IPS DF 6.9 (cell line): Measurements from ENCODE around the gene ELF4.

ENCODE experiments used
- DNase-seq: peaks from one replicate; pipeline ENCODE4 v3.0.0-alpha.2; 2013; ENCODE audit warnings: low read depth, low spot score
- H3K27ac ChIP-seq: one replicate; pipeline ENCODE4 v1.5.1; 2013; ENCODE audit warnings: low read length, control low read depth
- H3K27me3 ChIP-seq: 2 replicates; pipeline ENCODE4 v1.6.1; 2013; ENCODE audit warnings: mild to moderate bottlenecking, low read length; ENCODE audit not compliant: control insufficient read depth, insufficient read depth
- H3K36me3 ChIP-seq: 2 replicates; pipeline ENCODE4 v1.6.1; 2013; ENCODE audit warnings: low read length; ENCODE audit not compliant: control insufficient read depth, insufficient read depth
- H3K4me1 ChIP-seq: 2 replicates; pipeline ENCODE4 v1.6.1; 2013; ENCODE audit warnings: low read length; ENCODE audit not compliant: control insufficient read depth, insufficient read depth
- H3K4me3 ChIP-seq: 2 replicates; pipeline ENCODE4 v1.5.1; 2013; ENCODE audit warnings: mild to moderate bottlenecking, low read length
- H3K9me3 ChIP-seq: 2 replicates; pipeline ENCODE4 v1.6.1; 2013; ENCODE audit warnings: low read length, inconsistent platforms; ENCODE audit not compliant: control insufficient read depth, insufficient read depth
- WGBS: extraction: QIAGEN DNeasy Blood & Tissue Kit; methylation state at CpG from one replicate; pipeline ENCODE4 v1.1.7; 2013; ENCODE audit warnings: mixed read lengths, missing lambda C conversion rate; ENCODE audit not compliant: insufficient read length, insufficient coverage; 5-methylcytosine and 5-hydroxymethylcytosine counted together

Gene ELF4

GRCh38 chrX:130110379-130111219 lies at the start of gene ELF4:
Gene ELF4 (minus strand): TSS chrX:130110497. CDS start chrX:130081330, 29,167 bp downstream.
- no peak for DNase-seq
- Histone ChIP-seq H3K4me3 (peak within 1 kb of the TSS; percentile 40; the same call in 1 of the 2 replicates), H3K4me1 (peaks cover 2% of the 10 kb centered on the region; the same call in 1 of the 2 replicates), H3K27me3 (peaks cover 17% of the 10 kb centered on the region), H3K27ac (no peak within 1 kb of the TSS), H3K9me3 (no peaks in the 10 kb centered on the region), H3K36me3 (no peaks in the 10 kb centered on the region)
- WGBS: no CpG with 5 or more reads among the region's 123 CpGs

- no peak overlapping the region for H3K27ac ChIP-seq
- no peak for DNase-seq
- H3K27me3 ChIP-seq: no peaks in the 10 kb centered on the region
- H3K36me3 ChIP-seq: no peaks in the 10 kb centered on the region
- no peak overlapping the region for H3K4me3 ChIP-seq
- no peaks in the 10 kb centered on the region; the same call in 1 of the 2 replicates for H3K4me1 ChIP-seq
- no CpG with 5 or more reads among the region's 4 CpGs for WGBS
- no peaks in the 10 kb centered on the region for H3K9me3 ChIP-seq
Measured at GRCh38 chrX:130159776-130160175, 49.5 kb upstream of the ELF4 start.

- Histone ChIP-seq H3K4me1 (no peaks in the 10 kb centered on the region), H3K36me3 (no peaks in the 10 kb centered on the region), H3K9me3 (no peaks in the 10 kb centered on the region), H3K27me3 (no peaks in the 10 kb centered on the region), H3K27ac (no peak overlapping the region), H3K4me3 (no peak overlapping the region)
- DNase-seq: no peak
- no CpG with 5 or more reads among the region's 2 CpGs for WGBS
Measured at GRCh38 chrX:130158311-130158710, 48.0 kb upstream of the ELF4 start.

GRCh38 chrX:130155564-130155963 lies 45.3 kb upstream of the ELF4 start:
- Histone ChIP-seq H3K27me3 (no peaks in the 10 kb centered on the region), H3K27ac (no peak overlapping the region), H3K9me3 (no peaks in the 10 kb centered on the region), H3K4me1 (no peaks in the 10 kb centered on the region), H3K4me3 (no peak overlapping the region), H3K36me3 (no peaks in the 10 kb centered on the region)
- no peak for DNase-seq
- no CpG with 5 or more reads among the region's 2 CpGs for WGBS

- H3K4me3 ChIP-seq: no peak overlapping the region
- H3K27ac ChIP-seq: no peak overlapping the region
- no peaks in the 10 kb centered on the region; the same call in 1 of the 2 replicates for H3K36me3 ChIP-seq
- H3K9me3 ChIP-seq: no peaks in the 10 kb centered on the region
- no peak for DNase-seq
- WGBS: no CpG with 5 or more reads among the region's 5 CpGs
- H3K27me3 ChIP-seq: no peaks in the 10 kb centered on the region
- no peaks in the 10 kb centered on the region for H3K4me1 ChIP-seq
Measured at GRCh38 chrX:130147631-130148030, 37.3 kb upstream of the ELF4 start.

- H3K36me3 ChIP-seq: no peaks in the 10 kb centered on the region; the same call in 1 of the 2 replicates
- H3K27ac ChIP-seq: no peak overlapping the region
- no peak overlapping the region for H3K4me3 ChIP-seq
- DNase-seq: no peak
- no peaks in the 10 kb centered on the region for H3K4me1 ChIP-seq
- no peaks in the 10 kb centered on the region for H3K9me3 ChIP-seq
- WGBS: no CpG with 5 or more reads among the region's 4 CpGs
- no peaks in the 10 kb centered on the region for H3K27me3 ChIP-seq
Measured at GRCh38 chrX:130145123-130145522, 34.8 kb upstream of the ELF4 start.

GRCh38 chrX:130144509-130144908 lies 34.2 kb upstream of the ELF4 start:
- no peaks in the 10 kb centered on the region for H3K4me1 ChIP-seq
- WGBS: no CpG with 5 or more reads among the region's 3 CpGs
- no peaks in the 10 kb centered on the region for H3K9me3 ChIP-seq
- no peak overlapping the region for H3K27ac ChIP-seq
- no peaks in the 10 kb centered on the region; the same call in 1 of the 2 replicates for H3K36me3 ChIP-seq
- DNase-seq: no peak
- no peaks in the 10 kb centered on the region for H3K27me3 ChIP-seq
- H3K4me3 ChIP-seq: no peak overlapping the region

- Histone ChIP-seq H3K27me3 (no peaks in the 10 kb centered on the region), H3K4me1 (no peaks in the 10 kb centered on the region), H3K4me3 (no peak overlapping the region), H3K36me3 (peaks cover 4% of the 10 kb centered on the region; the same call in 1 of the 2 replicates), H3K9me3 (no peaks in the 10 kb centered on the region), H3K27ac (no peak overlapping the region)
- no CpG with 5 or more reads among the region's 3 CpGs for WGBS
- no peak for DNase-seq
Measured at GRCh38 chrX:130139474-130140201, 29.3 kb upstream of the ELF4 start.

- H3K4me3 ChIP-seq: no peak overlapping the region
- H3K27me3 ChIP-seq: no peaks in the 10 kb centered on the region
- H3K27ac ChIP-seq: no peak overlapping the region
- no peaks in the 10 kb centered on the region for H3K9me3 ChIP-seq
- DNase-seq: no peak
- no peaks in the 10 kb centered on the region for H3K4me1 ChIP-seq
- no CpG with 5 or more reads among the region's 8 CpGs for WGBS
- H3K36me3 ChIP-seq: peaks cover 4% of the 10 kb centered on the region; the same call in 1 of the 2 replicates
Measured at GRCh38 chrX:130136961-130137360, 26.7 kb upstream of the ELF4 start.

- no peak for DNase-seq
- Histone ChIP-seq H3K27me3 (no peaks in the 10 kb centered on the region), H3K36me3 (peaks cover 4% of the 10 kb centered on the region; the same call in 1 of the 2 replicates), H3K4me1 (no peaks in the 10 kb centered on the region), H3K9me3 (no peaks in the 10 kb centered on the region), H3K4me3 (no peak overlapping the region), H3K27ac (no peak overlapping the region)
- WGBS: no CpG with 5 or more reads among the region's 5 CpGs
Measured at GRCh38 chrX:130136496-130136895, 26.2 kb upstream of the ELF4 start.
